H1 (cell line): ENCODE data around the gene ITPKC. TPM values are rescaled to one million over a fixed set of nuclear protein-coding genes. Genes with fewer than 3 reads are reported as not detected.

Source experiments
- CTCF ChIA-PET: fragments of 300-600 bp; sonication (Branson Sonifier 250); formaldehyde crosslinking; loops from one replicate; lab custom pipeline; 2021; ENCODE audit not compliant: partially characterized antibody; lab: Charles Lee
- POLR2A ChIA-PET: fragments of 300-600 bp; sonication (Branson Sonifier 250); formaldehyde crosslinking; loops from one replicate; lab custom pipeline; 2021; ENCODE audit warnings: inconsistent platforms; ENCODE audit not compliant: partially characterized antibody; lab: Charles Lee
- DNase-seq, 2 experiments: peaks; one replicate each; pipeline versions ENCODE4 v3.0.0 to v3.0.0-alpha.2; 2010 to 2022; ENCODE audit warnings: low spot score in 2 of 2, low read depth in 1 of 2, mixed read lengths in 1 of 2
- FAIRE-seq: peaks from 2 replicates; lab custom pipeline; 2011; peaks lifted over from hg19 to GRCh38; lab: Jason Lieb, UNC
- H2AFZ ChIP-seq: 2 replicates; pipeline ENCODE4 v1.8.1; 2012; ENCODE audit warnings: low read length, inconsistent platforms
- H2AK5ac ChIP-seq: 2 replicates; pipeline ENCODE4 v1.6.1; 2013; ENCODE audit warnings: low read depth, low read length
- H2BK120ac ChIP-seq: replicated peaks from 2 replicates; pipeline ENCODE3; 2013; ENCODE audit warnings: low read depth, low read length, inconsistent platforms
- H2BK12ac ChIP-seq: 2 replicates; pipeline ENCODE4 v1.6.1; 2013; ENCODE audit warnings: low read depth, low read length
- H2BK15ac ChIP-seq: 2 replicates; pipeline ENCODE4 v1.6.1; 2013; ENCODE audit warnings: low read length
- H2BK20ac ChIP-seq: 2 replicates; pipeline ENCODE4 v1.6.1; 2013; ENCODE audit warnings: low read length
- H2BK5ac ChIP-seq: 2 replicates; pipeline ENCODE4 v1.6.1; 2013; ENCODE audit warnings: low read depth, low read length
- H3K14ac ChIP-seq: 2 replicates; pipeline ENCODE4 v1.6.1; 2013; ENCODE audit warnings: inconsistent platforms; ENCODE audit not compliant: insufficient read length
- H3K18ac ChIP-seq: 2 replicates; pipeline ENCODE4 v1.6.1; 2013; ENCODE audit warnings: low read length; ENCODE audit errors: extremely low read depth
- H3K23ac ChIP-seq: 2 replicates; pipeline ENCODE4 v1.6.1; 2013; ENCODE audit warnings: inconsistent platforms; ENCODE audit not compliant: insufficient read length
- H3K23me2 ChIP-seq: 2 replicates; pipeline ENCODE4 v1.6.1; 2013; ENCODE audit warnings: low read depth, low read length
- H3K27ac ChIP-seq: 2 replicates; pipeline ENCODE4 v1.6.1; 2011; ENCODE audit warnings: low read depth, low read length, inconsistent platforms
- H3K27me3 ChIP-seq, 4 experiments: replicated peaks in 1 of 4; 1 replicate in 1 of 4; 2 replicates in 3 of 4; pipeline versions ENCODE4 v1.6.1 to v1.8.1; 2011 to 2013; ENCODE audit warnings: low read length in 3 of 4, mild to moderate bottlenecking in 3 of 4, inconsistent platforms in 2 of 4, mixed read lengths in 2 of 4, moderate library complexity in 1 of 4; ENCODE audit not compliant: control insufficient read depth in 3 of 4, insufficient read depth in 3 of 4; ENCODE audit errors: extremely low read depth in 1 of 4
- H3K36me3 ChIP-seq, 4 experiments: 2 replicates each; pipeline versions ENCODE4 v1.6.1 to v1.8.1; 2011 to 2013; ENCODE audit warnings: mild to moderate bottlenecking in 4 of 4, low read length in 3 of 4, moderate library complexity in 2 of 4, control low read depth in 1 of 4, inconsistent platforms in 1 of 4; ENCODE audit not compliant: insufficient read depth in 4 of 4, control insufficient read depth in 2 of 4
- H3K4ac ChIP-seq: replicated peaks from 2 replicates; pipeline ENCODE3; 2013; ENCODE audit warnings: low read length, low read depth, mixed read lengths, inconsistent platforms; ENCODE audit not compliant: insufficient read length
- H3K4me1 ChIP-seq, 4 experiments: replicated peaks in 1 of 4; 1 replicate in 1 of 4; 2 replicates in 3 of 4; pipeline versions ENCODE4 v1.6.1 to v1.8.1; 2011 to 2013; ENCODE audit warnings: low read length in 3 of 4, inconsistent platforms in 2 of 4, mixed read lengths in 1 of 4; ENCODE audit not compliant: insufficient read depth in 4 of 4, control insufficient read depth in 3 of 4
- H3K4me2 ChIP-seq, 2 experiments: 2 replicates each; pipeline versions ENCODE4 v1.6.1 to v1.8.1; 2011 to 2013; ENCODE audit warnings: low read depth in 2 of 2, low read length in 2 of 2, control low read depth in 1 of 2, inconsistent platforms in 1 of 2, mild to moderate bottlenecking in 1 of 2; ENCODE audit not compliant: insufficient read depth in 1 of 2
- H3K4me3 ChIP-seq, 4 experiments: fragments of 200-600, 300-600 bp in 1 of 4; sonication (generic), shearing (Covaris generic), sonication (Bioruptor Twin) in 1 of 4; 2 replicates each; pipeline versions ENCODE4 v1.5.1 to v1.8.1; 2011 to 2016; ENCODE audit warnings: low read length in 4 of 4, low read depth in 3 of 4, control low read depth in 2 of 4, inconsistent platforms in 2 of 4, mild to moderate bottlenecking in 2 of 4, mixed read lengths in 1 of 4, moderate library complexity in 1 of 4; ENCODE audit not compliant: insufficient read depth in 2 of 4; ENCODE audit errors: extremely low read depth in 1 of 4
- H3K56ac ChIP-seq: replicated peaks from 2 replicates; pipeline ENCODE3; 2013; ENCODE audit warnings: low read depth, mild to moderate bottlenecking, mixed read lengths, low read length, inconsistent platforms; ENCODE audit not compliant: insufficient read length
- H3K79me1 ChIP-seq: 2 replicates; pipeline ENCODE4 v1.6.1; 2013; ENCODE audit warnings: low read depth, low read length, control low read depth
- H3K79me2 ChIP-seq, 2 experiments: 2 replicates each; pipeline versions ENCODE4 v1.6.1 to v1.8.1; 2012 to 2013; ENCODE audit warnings: low read length in 2 of 2, mild to moderate bottlenecking in 2 of 2, inconsistent platforms in 1 of 2; ENCODE audit not compliant: insufficient read depth in 2 of 2, control insufficient read depth in 1 of 2
- H3K9ac ChIP-seq, 4 experiments: replicated peaks in 1 of 4; 1 replicate in 1 of 4; 2 replicates in 3 of 4; pipeline versions ENCODE4 v1.6.1 to v1.8.1; 2011 to 2013; ENCODE audit warnings: low read depth in 3 of 4, low read length in 3 of 4, control low read depth in 2 of 4, mild to moderate bottlenecking in 2 of 4, moderate library complexity in 2 of 4, inconsistent platforms in 1 of 4; ENCODE audit errors: extremely low read depth in 1 of 4
- H3K9me3 ChIP-seq, 2 experiments: 2 replicates each; pipeline versions ENCODE4 v1.6.1 to v1.8.1; 2012 to 2013; ENCODE audit warnings: mild to moderate bottlenecking in 2 of 2, moderate library complexity in 2 of 2, control low read depth in 1 of 2, inconsistent platforms in 1 of 2, low read depth in 1 of 2, low read length in 1 of 2, mixed read lengths in 1 of 2; ENCODE audit not compliant: insufficient read depth in 2 of 2
- H4K20me1 ChIP-seq, 2 experiments: replicated peaks in 1 of 2; 2 replicates each; pipeline versions ENCODE3 to v1.8.1; 2011 to 2013; ENCODE audit warnings: inconsistent platforms in 2 of 2, low read length in 2 of 2, mild to moderate bottlenecking in 1 of 2; ENCODE audit not compliant: insufficient read depth in 2 of 2, control insufficient read depth in 1 of 2
- H4K5ac ChIP-seq: 2 replicates; pipeline ENCODE4 v1.6.1; 2013; ENCODE audit warnings: low read length, low read depth, mixed read lengths, inconsistent platforms; ENCODE audit not compliant: insufficient read length
- H4K8ac ChIP-seq: 2 replicates; pipeline ENCODE4 v1.8.0; 2013; ENCODE audit warnings: mild to moderate bottlenecking, moderate library complexity, low read length, inconsistent platforms; ENCODE audit not compliant: insufficient read depth; ENCODE audit errors: extremely low read depth
- H4K91ac ChIP-seq: replicated peaks from 2 replicates; pipeline ENCODE3; 2013; ENCODE audit warnings: low read length, mixed read lengths, inconsistent platforms; ENCODE audit not compliant: insufficient read length
- ATF2 ChIP-seq: IDR thresholded peaks from 2 replicates; pipeline ENCODE4 v1.6.1; 2012; ENCODE audit warnings: low read length, inconsistent platforms
- BACH1 ChIP-seq: IDR thresholded peaks from 2 replicates; pipeline ENCODE4 v1.6.1; 2012; ENCODE audit warnings: low read length, improper control_type of control experiment
- CTBP2 ChIP-seq: IDR thresholded peaks from 2 replicates; pipeline ENCODE4 v1.7.0; 2011; ENCODE audit warnings: borderline replicate concordance, mild to moderate bottlenecking, moderate library complexity, mixed read lengths, low read length; ENCODE audit not compliant: insufficient read depth, insufficient read length
- KDM5A ChIP-seq: fragments of 200-600 bp; IDR thresholded peaks from 2 replicates; pipeline ENCODE4 v1.7.1; 2012; ENCODE audit warnings: mild to moderate bottlenecking, low read length, inconsistent platforms, mixed read lengths
- MAFK ChIP-seq: IDR thresholded peaks from 2 replicates; pipeline ENCODE4 v1.6.1; 2012; ENCODE audit warnings: low read depth, mild to moderate bottlenecking, improper control_type of control experiment, low read length
- POLR2A ChIP-seq, 2 experiments: IDR thresholded peaks; 1 replicate in 1 of 2; 2 replicates in 1 of 2; pipeline ENCODE4 v1.6.1; 2011; ENCODE audit warnings: low read depth in 2 of 2, low read length in 2 of 2, mild to moderate bottlenecking in 2 of 2; ENCODE audit errors: control extremely low read depth in 1 of 2
- POLR2AphosphoS5 ChIP-seq: IDR thresholded peaks from 2 replicates; pipeline ENCODE4 v1.6.1; 2011; ENCODE audit warnings: low read depth, low read length
- WGBS, 2 experiments: shearing (Covaris generic) in 1 of 2; methylation state at CpG; one replicate each; pipeline versions ENCODE4 v1.1.6 to v1.1.7; 2013 to 2015; ENCODE audit warnings: low lambda C conversion rate in 2 of 2, mixed read lengths in 2 of 2, inconsistent platforms in 1 of 2, low coverage in 1 of 2, missing lambda C conversion rate in 1 of 2; ENCODE audit not compliant: insufficient replicate concordance in 2 of 2, insufficient coverage in 1 of 2, insufficient read length in 1 of 2; ENCODE audit errors: extremely low coverage in 1 of 2, missing lambda C conversion rate in 1 of 2; 5-methylcytosine and 5-hydroxymethylcytosine counted together
- polyA plus RNA-seq, 7 experiments: library from polyadenylated mRNA; depleted of rRNA in 3 of 7; stranded (reverse) in 5 of 7; unstranded in 2 of 7; fragments of >200 nt in 5 of 7; fragments of 200-250 nt in 2 of 7; gene quantifications; 1 replicate in 5 of 7; 2 replicates in 1 of 7; 4 replicates in 1 of 7; pipeline versions ENCODE4 v1.2.1 to v1.2.3, GENCODE V29; 2011 to 2013; ENCODE audit warnings: missing spikeins in 2 of 7, mixed read lengths in 2 of 7
- total RNA-seq: library from RNA; stranded (reverse); fragmentation: NEBNext Ultra II Directional; extraction: Animal tissue kit (Norgen Biotek cat#: 25700); gene quantifications from 2 replicates; pipeline ENCODE4 v1.2.1, GENCODE V29; 2021

ITPKC gene
- total and polyA plus RNA-seq, 2 of the 8 experiments (the other 6 are each of a cell fraction or from before 2014, with no cell fraction given), result 5.2 to 8.9 TPM

DNA sequence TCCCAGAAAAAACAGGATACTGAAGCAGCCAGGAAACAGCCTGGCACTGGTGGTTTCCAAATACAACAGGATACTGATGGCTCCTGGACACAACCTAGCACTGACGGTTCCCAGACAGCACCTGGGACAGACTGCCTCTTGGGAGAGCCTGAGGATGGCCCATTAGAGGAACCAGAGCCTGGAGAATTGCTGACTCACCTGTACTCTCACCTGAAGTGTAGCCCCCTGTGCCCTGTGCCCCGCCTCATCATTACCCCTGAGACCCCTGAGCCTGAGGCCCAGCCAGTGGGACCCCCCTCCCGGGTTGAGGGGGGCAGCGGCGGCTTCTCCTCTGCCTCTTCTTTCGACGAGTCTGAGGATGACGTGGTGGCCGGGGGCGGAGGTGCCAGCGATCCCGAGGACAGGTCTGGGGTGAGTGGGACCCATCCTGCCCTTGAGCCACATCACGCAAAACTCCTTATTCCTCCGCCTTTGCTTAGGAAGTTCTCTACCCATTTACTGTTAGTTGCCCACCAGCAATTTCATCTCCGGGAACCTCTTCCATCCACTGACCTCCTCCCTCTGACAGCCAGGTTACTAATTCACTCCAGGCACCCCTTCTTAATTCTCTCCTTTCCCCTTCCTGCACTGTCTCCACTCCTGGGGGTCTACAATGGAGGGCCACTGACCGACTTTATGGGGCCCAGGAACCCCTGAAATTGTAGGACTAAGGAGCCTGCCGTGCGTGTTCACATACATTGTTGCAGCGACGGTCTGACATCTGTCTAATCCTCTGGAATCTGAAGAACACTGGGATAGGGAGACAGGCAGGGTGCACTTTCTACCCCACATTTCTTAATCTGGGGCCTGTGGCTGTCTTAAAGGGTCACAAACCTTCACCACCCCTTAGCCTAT is 1.2 kb downstream of the ITPKC start:
- H4K20me1 ChIP-seq, result no peaks in the 10 kb centered on the region
- H3K79me1 ChIP-seq, result peaks cover 10% of the 10 kb centered on the region
- FAIRE-seq, result no peak
- peak overlapping the region; percentile 72 to 94 (median 90) for H3K4me3 ChIP-seq
- H2BK12ac ChIP-seq, result peak overlapping the region; percentile 94; the same call in 1 of the 2 replicates
- no peak overlapping the region for H3K27ac ChIP-seq
- no peak overlapping the region for H2AFZ ChIP-seq
- H3K18ac ChIP-seq, result peak overlapping the region; percentile 0; the same call in 1 of the 2 replicates
- no peaks in the 10 kb centered on the region for H3K27me3 ChIP-seq
- H3K4ac ChIP-seq, result no peak overlapping the region
- TF ChIP-seq KDM5A (no peak), POLR2AphosphoS5 (peak; percentile 38; the same call in 1 of the 2 replicates), MAFK (peak; percentile 33; the same call in 1 of the 2 replicates), POLR2A (IDR thresholded peaks at IDR 0.05; ENCODE audit: control extremely low read depth in 1 of 2, low read depth in 2 of 2, low read length in 2 of 2) (peak in 1 of 2 experiments; percentile 39; a peak in 1 of 3 replicates), BACH1 (peak; percentile 51), ATF2 (no peak), CTBP2 (no peak)
- TF ChIP-seq, all 59 proteins: peak for 4
- H3K4me1 ChIP-seq, result peaks cover 0 to 25% (median 8%) of the 10 kb centered on the region in 4 experiments; a peak in 6 of 7 replicates
- peak overlapping the region; percentile 68 for H4K8ac ChIP-seq
- H3K4me2 ChIP-seq, result peak overlapping the region; percentile 96 to 100
- no peak overlapping the region for H4K91ac ChIP-seq
- DNase-seq, result no peak
- POLR2A ChIA-PET, result interaction anchor here (0.7 to 2.4 kb wide), 14 partner anchors 14 to 81 kb away, joined by 3 to 28 read pairs (median 4); partner anchors contain the start of genes ACTMAP, EGLN2, NUMBL and SNRPA
- CTCF ChIA-PET, result interaction anchor here (0.9 to 1.4 kb wide), 6 partner anchors 15 to 178 kb away, joined by 3 to 4 read pairs (median 3); partner anchors contain the start of gene NUMBL
- peaks cover 23% of the 10 kb centered on the region for H3K23me2 ChIP-seq
- no peak overlapping the region for H3K23ac ChIP-seq
- H2AK5ac ChIP-seq, result peak overlapping the region; percentile 76
- no peak overlapping the region for H2BK20ac ChIP-seq
- no peak overlapping the region for H3K14ac ChIP-seq
- H3K56ac ChIP-seq, result no peak overlapping the region
- no peaks in the 10 kb centered on the region for H3K9me3 ChIP-seq
- peaks cover 0 to 36% of the 10 kb centered on the region in 2 experiments; a peak in 2 of 4 replicates for H3K79me2 ChIP-seq
- H2BK5ac ChIP-seq, result peak overlapping the region; percentile 84; the same call in 1 of the 2 replicates
- peak overlapping the region; percentile 45 to 90 (median 84) for H3K9ac ChIP-seq
- H3K36me3 ChIP-seq, result peaks cover 0 to 2% (median 0%) of the 10 kb centered on the region in 4 experiments; a peak in 2 of 8 replicates
- H4K5ac ChIP-seq, result no peak overlapping the region
- H2BK120ac ChIP-seq, result no peak overlapping the region
- WGBS, 2 experiments, result 37% methylated on average over 16 of the region's 20 CpGs; no CpG with 5 or more reads in 1 of the 2 experiments
- H2BK15ac ChIP-seq, result 0 out of 2 replicates have a peak overlapping the region, but pooled peaks have one; percentile 61
